ENCODE data around the gene CITED1.
"Not testable (repeated sequence)": the region's sequence is repeated elsewhere in the genome, so short reads cannot be mapped to it uniquely, and the experiment has no call there.

- TF ChIP-seq CTCF (IDR thresholded peaks at IDR 0.05); EZH2 (IDR thresholded peaks at IDR 0.05; ENCODE audit: borderline replicate concordance, insufficient read depth, low read depth, low read length, poor library complexity, severe bottlenecking): not testable (repeated sequence)
Measured at GRCh38 chrX:72319651-72320050, 13.9 kb upstream of the CITED1 start.
